ENCODE data around the gene CCDC18.
"Not testable (repeated sequence)": the region's sequence is repeated elsewhere in the genome, so short reads cannot be mapped to it uniquely, and the experiment has no call there.

The CCDC18 gene

GRCh38 chr1:93180723-93181613 lies at the start of gene CCDC18:
Gene CCDC18, plus strand, starts transcription at chr1:93180724. Its CDS starts 2,638 bp downstream, at chr1:93183362.
- DNase-seq: peak; percentile 94

GRCh38 chr1:93132638-93133037 lies 47.9 kb upstream of the CCDC18 start:
- no peak for DNase-seq

GRCh38 chr1:93136445-93136844 lies 44.1 kb upstream of the CCDC18 start:
- no peak for DNase-seq

GRCh38 chr1:93137604-93138292 lies 42.8 kb upstream of the CCDC18 start:
- DNase-seq: no peak

GRCh38 chr1:93140106-93140505 lies 40.4 kb upstream of the CCDC18 start:
- no peak for DNase-seq

- no peak for DNase-seq
These were observed 38.4 kb upstream of the CCDC18 start for GRCh38 chr1:93142161-93142560.

GRCh38 chr1:93143136-93143535 lies 37.4 kb upstream of the CCDC18 start:
- no peak for DNase-seq

GRCh38 chr1:93143769-93144168 lies 36.8 kb upstream of the CCDC18 start:
- no peak for DNase-seq

GRCh38 chr1:93148001-93148400 lies 32.5 kb upstream of the CCDC18 start:
- DNase-seq: no peak

GRCh38 chr1:93150729-93151128 lies 29.8 kb upstream of the CCDC18 start:
- DNase-seq: no peak

- no peak for DNase-seq
These were observed 29.1 kb upstream of the CCDC18 start for GRCh38 chr1:93151474-93151873.

GRCh38 chr1:93152835-93153234 lies 27.7 kb upstream of the CCDC18 start:
- no peak for DNase-seq

GRCh38 chr1:93154898-93155297 lies 25.6 kb upstream of the CCDC18 start:
- DNase-seq: no peak

- no peak for DNase-seq
These were observed 25.2 kb upstream of the CCDC18 start for GRCh38 chr1:93155335-93155734.

GRCh38 chr1:93159337-93159736 lies 21.2 kb upstream of the CCDC18 start:
- DNase-seq: no peak

- DNase-seq: not testable (repeated sequence)
These were observed 17.2 kb upstream of the CCDC18 start for GRCh38 chr1:93163314-93163713.

GRCh38 chr1:93164816-93165215 lies 15.7 kb upstream of the CCDC18 start:
- DNase-seq: no peak

- DNase-seq: not testable (repeated sequence)
These were observed 14.6 kb upstream of the CCDC18 start for GRCh38 chr1:93165895-93166294.

GRCh38 chr1:93167006-93167405 lies 13.5 kb upstream of the CCDC18 start:
- no peak for DNase-seq

GRCh38 chr1:93170141-93170678 lies 10.3 kb upstream of the CCDC18 start:
- not testable (repeated sequence) for DNase-seq

GRCh38 chr1:93171549-93172034 lies 8.9 kb upstream of the CCDC18 start:
- DNase-seq: no peak

- no peak for DNase-seq
These were observed 7.7 kb upstream of the CCDC18 start for GRCh38 chr1:93172778-93173177.

GRCh38 chr1:93174638-93175037 lies 5.9 kb upstream of the CCDC18 start:
- DNase-seq: not testable (repeated sequence)

GRCh38 chr1:93177991-93178390 lies 2.5 kb upstream of the CCDC18 start:
- no peak for DNase-seq
